Measurements from ENCODE around the gene VIPR2. TPM values are rescaled to one million over a fixed set of nuclear protein-coding genes. Genes with fewer than 3 reads are reported as not detected.

VIPR2 gene
- polyA plus RNA-seq, 1 donor from 2014 or later = 0.51 TPM

- no peak overlapping the region for H3K27ac ChIP-seq (ENCODE audit: low read length)
- H3K4me3 ChIP-seq (ENCODE audit: low read length) = no peak overlapping the region
- H3K9me2 ChIP-seq (ENCODE audit: insufficient read depth, low read length) = no peaks in the 10 kb centered on the region
- no peak overlapping the region for H3K9ac ChIP-seq (ENCODE audit: low read length)
- H4K20me1 ChIP-seq (ENCODE audit: insufficient read depth) = no peaks in the 10 kb centered on the region
- H3F3A ChIP-seq (ENCODE audit: insufficient read depth, low read length, poor library complexity, severe bottlenecking) = no peaks in the 10 kb centered on the region
- no peak for TF ChIP-seq MXI1 (conservative IDR thresholded peaks at IDR 0.05; ENCODE audit: poor library complexity, severe bottlenecking)
- no peak for TF ChIP-seq POLR2AphosphoS5 (IDR thresholded peaks at IDR 0.05)
- TF ChIP-seq TAF1 (IDR thresholded peaks at IDR 0.05; ENCODE audit: low read depth) = no peak
- no peak for TF ChIP-seq RAD21 (conservative IDR thresholded peaks at IDR 0.05)
- no peak for TF ChIP-seq SMC3 (conservative IDR thresholded peaks at IDR 0.05; ENCODE audit: poor library complexity)
- TF ChIP-seq EZH2 (IDR thresholded peaks at IDR 0.05; ENCODE audit: borderline replicate concordance, insufficient read depth, low read length, poor library complexity, severe bottlenecking) = no peak
- TF ChIP-seq REST (IDR thresholded peaks at IDR 0.05; ENCODE audit: borderline replicate concordance) = no peak
- TF ChIP-seq EP300 (conservative IDR thresholded peaks at IDR 0.05; ENCODE audit: poor library complexity, severe bottlenecking) = no peak
- no peak for TF ChIP-seq CTCF (IDR thresholded peaks at IDR 0.05; ENCODE audit: poor library complexity, severe bottlenecking)
- H3K9me3 ChIP-seq (ENCODE audit: low read length) = no peaks in the 10 kb centered on the region
- H3K27me3 ChIP-seq (ENCODE audit: insufficient read depth, low read depth, low read length) = no peaks in the 10 kb centered on the region
- no peaks in the 10 kb centered on the region for H3K79me2 ChIP-seq (replicated peaks; ENCODE audit: insufficient read depth, low read length)
- no peak overlapping the region for H3K4me2 ChIP-seq (ENCODE audit: low read length)
- no peak overlapping the region for H2AFZ ChIP-seq (ENCODE audit: low read depth, low read length)
- no peaks in the 10 kb centered on the region for H3K36me3 ChIP-seq (ENCODE audit: insufficient read depth, low read length)
Observed at GRCh38 chr7:159023746-159024145, 120.9 kb downstream of the VIPR2 start.

GRCh38 chr7:159023206-159023605, 121.5 kb downstream of the VIPR2 start:
- Histone ChIP-seq H3K4me3 (ENCODE audit: low read length) (no peak overlapping the region), H3K79me2 (replicated peaks; ENCODE audit: insufficient read depth, low read length) (no peaks in the 10 kb centered on the region), H3K4me2 (ENCODE audit: low read length) (no peak overlapping the region), H2AFZ (ENCODE audit: low read depth, low read length) (no peak overlapping the region), H3K9me3 (ENCODE audit: low read length) (no peaks in the 10 kb centered on the region), H3K27ac (ENCODE audit: low read length) (no peak overlapping the region), H3K9ac (ENCODE audit: low read length) (no peak overlapping the region), H3F3A (ENCODE audit: insufficient read depth, low read length, poor library complexity, severe bottlenecking) (no peaks in the 10 kb centered on the region), H3K27me3 (ENCODE audit: insufficient read depth, low read depth, low read length) (no peaks in the 10 kb centered on the region), H3K36me3 (ENCODE audit: insufficient read depth, low read length) (no peaks in the 10 kb centered on the region), H4K20me1 (ENCODE audit: insufficient read depth) (no peaks in the 10 kb centered on the region), H3K9me2 (ENCODE audit: insufficient read depth, low read length) (no peaks in the 10 kb centered on the region)
- TF ChIP-seq REST (IDR thresholded peaks at IDR 0.05; ENCODE audit: borderline replicate concordance) (no peak), SMC3 (conservative IDR thresholded peaks at IDR 0.05; ENCODE audit: poor library complexity) (no peak), TAF1 (IDR thresholded peaks at IDR 0.05; ENCODE audit: low read depth) (no peak), CTCF (IDR thresholded peaks at IDR 0.05; ENCODE audit: poor library complexity, severe bottlenecking) (no peak), POLR2AphosphoS5 (IDR thresholded peaks at IDR 0.05) (no peak), EZH2 (IDR thresholded peaks at IDR 0.05; ENCODE audit: borderline replicate concordance, insufficient read depth, low read length, poor library complexity, severe bottlenecking) (no peak), MXI1 (conservative IDR thresholded peaks at IDR 0.05; ENCODE audit: poor library complexity, severe bottlenecking) (no peak), EP300 (conservative IDR thresholded peaks at IDR 0.05; ENCODE audit: poor library complexity, severe bottlenecking) (no peak), RAD21 (conservative IDR thresholded peaks at IDR 0.05) (no peak)

All from neural cell (in vitro differentiated cells).